Thyroid gland (tissue), 4 donors: ENCODE data around the gene CYGB. TPM values are rescaled to one million over a fixed set of nuclear protein-coding genes. Genes with fewer than 3 reads are reported as not detected.
"Not testable (repeated sequence)": the region's sequence is repeated elsewhere in the genome, so short reads cannot be mapped to it uniquely, and the experiment has no call there.

Experiments used
- DNase-seq, 2 donors: peaks; one replicate each; pipeline ENCODE4 v3.0.0-alpha.2; 2019
- H3K27ac ChIP-seq, 3 donors: fragments of 200-600 bp; sonication (generic); 1 replicate in 2 of 3; 2 replicates in 1 of 3; pipeline ENCODE4 v1.5.1; 2016 to 2019; ENCODE audit warnings: mild to moderate bottlenecking in 1 of 3, moderate library complexity in 1 of 3
- H3K27me3 ChIP-seq: fragments of 200-600 bp; sonication (generic); one replicate; pipeline ENCODE4 v1.5.1; 2019
- H3K36me3 ChIP-seq, 2 donors: fragments of 200-600 bp; sonication (generic); one replicate each; pipeline ENCODE4 v1.5.1; 2016 to 2019
- H3K4me1 ChIP-seq, 2 donors: fragments of 200-600 bp; sonication (generic); one replicate each; pipeline ENCODE4 v1.5.1; 2017 to 2019
- H3K4me3 ChIP-seq, 3 donors: fragments of 200-600 bp; sonication (generic); replicated peaks in 1 of 3; 1 replicate in 2 of 3; 2 replicates in 1 of 3; pipeline ENCODE4 v1.5.1; 2016; ENCODE audit warnings: mild to moderate bottlenecking in 1 of 3
- H3K9me3 ChIP-seq: fragments of 200-600 bp; sonication (generic); one replicate; pipeline ENCODE4 v1.5.1; 2017
- POLR2A ChIP-seq, 2 donors: fragments of 450-650 bp; IDR thresholded peaks; one replicate each; pipeline ENCODE4 v1.6.1; 2017; ENCODE audit warnings: antibody characterized with exemption in 2 of 2, mild to moderate bottlenecking in 2 of 2, moderate library complexity in 1 of 2
- WGBS, 2 donors: methylation state at CpG; one replicate each; pipeline ENCODE4 v1.1.5; 2017; 5-methylcytosine and 5-hydroxymethylcytosine counted together
- intact Hi-C: fragments of 100-400 bp; cut with DNase I; formaldehyde crosslinking; loops from one replicate; pipeline ENCODE4 v1.15.1; 2023
- total RNA-seq, 4 donors: library from RNA; depleted of rRNA; stranded (reverse); fragments of >200 nt; gene quantifications; one replicate each; pipeline ENCODE4 v1.2.3, GENCODE V29; 2016
- TF ChIP-seq, protein P1 (sequence below), 6 experiments: fragments of 200-600 bp in 3 of 6; fragments of 450-650 bp in 3 of 6; sonication (generic) in 3 of 6; IDR thresholded peaks; one replicate each; pipeline ENCODE4 v1.5.1; 2016 to 2019; ENCODE audit warnings: antibody characterized with exemption in 6 of 6, mild to moderate bottlenecking in 2 of 6, inconsistent platforms in 1 of 6, moderate library complexity in 1 of 6

Gene CYGB
- total RNA-seq, 4 donors from 2014 or later = 14.7 to 32.3 (median 25.6) TPM

DNA sequence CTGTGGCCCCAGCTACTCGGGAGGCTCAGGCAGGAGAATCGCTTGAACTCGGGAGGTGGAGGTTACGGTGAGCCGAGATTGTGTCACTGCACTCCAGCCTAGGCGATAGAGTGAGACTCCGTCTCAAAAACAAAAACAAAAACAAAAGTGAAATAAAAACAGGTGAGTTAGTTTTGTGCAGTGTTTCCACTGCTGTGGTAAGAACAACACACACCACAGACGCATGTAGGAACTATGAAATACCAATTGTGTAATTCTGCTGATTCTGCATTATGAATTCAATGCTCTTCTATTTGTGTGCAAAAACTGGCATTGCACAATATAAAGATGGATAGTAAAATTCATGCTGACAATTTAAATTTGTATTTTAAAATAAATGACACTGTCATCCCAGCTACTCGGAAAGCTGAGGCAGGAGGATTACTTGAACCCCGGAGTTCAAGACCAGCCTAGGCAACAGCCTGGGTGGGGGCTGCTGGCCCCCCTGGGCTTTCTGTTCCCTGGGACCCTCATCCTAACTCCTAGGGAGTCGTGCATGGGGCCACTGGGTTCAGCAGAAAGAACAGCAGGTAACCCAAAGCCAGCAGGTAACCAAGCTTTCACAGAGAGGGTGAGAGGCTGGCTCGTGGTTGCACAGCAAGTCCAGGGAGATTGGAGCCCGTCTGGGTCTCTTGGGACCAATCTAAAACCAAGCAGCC, 25.7 kb downstream of the CYGB start:
- no peak for DNase-seq
- TF ChIP-seq, protein P1, sequence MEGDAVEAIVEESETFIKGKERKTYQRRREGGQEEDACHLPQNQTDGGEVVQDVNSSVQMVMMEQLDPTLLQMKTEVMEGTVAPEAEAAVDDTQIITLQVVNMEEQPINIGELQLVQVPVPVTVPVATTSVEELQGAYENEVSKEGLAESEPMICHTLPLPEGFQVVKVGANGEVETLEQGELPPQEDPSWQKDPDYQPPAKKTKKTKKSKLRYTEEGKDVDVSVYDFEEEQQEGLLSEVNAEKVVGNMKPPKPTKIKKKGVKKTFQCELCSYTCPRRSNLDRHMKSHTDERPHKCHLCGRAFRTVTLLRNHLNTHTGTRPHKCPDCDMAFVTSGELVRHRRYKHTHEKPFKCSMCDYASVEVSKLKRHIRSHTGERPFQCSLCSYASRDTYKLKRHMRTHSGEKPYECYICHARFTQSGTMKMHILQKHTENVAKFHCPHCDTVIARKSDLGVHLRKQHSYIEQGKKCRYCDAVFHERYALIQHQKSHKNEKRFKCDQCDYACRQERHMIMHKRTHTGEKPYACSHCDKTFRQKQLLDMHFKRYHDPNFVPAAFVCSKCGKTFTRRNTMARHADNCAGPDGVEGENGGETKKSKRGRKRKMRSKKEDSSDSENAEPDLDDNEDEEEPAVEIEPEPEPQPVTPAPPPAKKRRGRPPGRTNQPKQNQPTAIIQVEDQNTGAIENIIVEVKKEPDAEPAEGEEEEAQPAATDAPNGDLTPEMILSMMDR (IDR thresholded peaks at IDR 0.05) = no peak
- TF ChIP-seq POLR2A (IDR thresholded peaks at IDR 0.05) = no peak
- WGBS, 2 donors = 83 to 86% methylated on average over 13 of the region's 13 CpGs
- H3K27ac ChIP-seq = no peak overlapping the region
- H3K36me3 ChIP-seq = no peaks in the 10 kb centered on the region
- H3K27me3 ChIP-seq = no peaks in the 10 kb centered on the region
- H3K9me3 ChIP-seq = no peaks in the 10 kb centered on the region
- H3K4me3 ChIP-seq = no peak overlapping the region
- intact Hi-C loops = no loop called here
- H3K4me1 ChIP-seq = peaks cover 0 to 8% of the 10 kb centered on the region in 2 donors

DNA sequence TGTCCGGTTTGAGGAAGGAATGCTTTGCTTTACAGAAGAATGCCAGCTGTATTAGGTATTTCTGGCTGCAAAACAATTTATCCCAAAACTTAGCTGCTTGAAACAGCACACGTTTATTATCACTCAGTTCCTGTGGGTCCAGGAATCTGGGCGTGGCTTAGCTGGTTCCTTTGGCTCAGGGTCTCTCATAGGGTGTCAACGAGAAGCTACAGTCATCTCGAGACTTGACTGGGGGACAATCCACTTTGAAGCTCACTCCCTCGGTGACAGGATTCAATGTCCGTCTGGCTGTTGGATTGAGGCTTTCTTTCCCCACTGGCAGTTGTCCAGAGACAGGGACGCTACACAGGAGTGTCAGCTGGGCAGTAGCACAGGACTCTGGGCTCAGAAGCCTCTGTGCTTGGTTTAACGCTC, 26.7 kb downstream of the CYGB start:
- 15 to 30% methylated on average over 7 to 8 of the region's 9 CpGs for WGBS, 2 donors
- DNase-seq = peak in 1 of 2 donors; percentile 45

DNA sequence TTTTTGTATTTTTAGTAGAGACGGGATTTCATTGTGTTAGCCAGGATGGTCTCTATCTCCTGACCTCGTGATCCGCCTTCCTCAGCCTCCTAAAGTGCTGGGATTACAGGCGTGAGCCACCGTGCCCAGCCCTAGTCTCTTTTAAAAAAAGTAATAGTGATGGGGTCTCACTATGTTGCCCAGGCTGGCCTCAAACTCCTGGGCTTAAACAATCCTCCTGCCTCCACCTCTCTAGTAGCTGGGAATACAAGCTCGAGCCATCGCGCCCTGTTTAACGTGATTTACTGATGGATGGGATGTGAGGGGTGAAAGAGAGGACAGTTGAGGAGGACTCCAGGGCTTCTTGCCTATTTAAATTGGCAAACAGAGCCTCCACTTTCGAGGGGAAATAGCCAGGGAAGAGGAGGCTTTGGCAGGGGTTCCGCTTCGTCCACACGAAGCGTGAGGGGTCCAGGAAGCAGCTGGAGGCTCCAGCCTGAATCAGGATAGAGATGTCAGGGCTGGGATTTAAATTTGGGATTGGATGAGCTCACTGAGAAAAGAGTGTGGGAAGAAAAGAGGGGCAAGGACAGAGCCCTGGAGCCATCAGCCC, 28.9 kb downstream of the CYGB start:
- intact Hi-C loops, H3K27ac ChIP-seq, H3K9me3 ChIP-seq, H3K27me3 ChIP-seq, H3K4me1 ChIP-seq, H3K4me3 ChIP-seq, DNase-seq, H3K36me3 ChIP-seq: not testable (repeated sequence)
- WGBS, 2 donors = 79 to 80% methylated on average over 14 of the region's 14 CpGs

More for the DNA sequence above, 26.7 kb downstream of the CYGB start:
- Histone ChIP-seq H3K4me1 (peaks cover 0 to 4% of the 10 kb centered on the region in 2 donors), H3K36me3 (no peaks in the 10 kb centered on the region), H3K27ac (no peak overlapping the region), H3K9me3 (no peaks in the 10 kb centered on the region), H3K27me3 (no peaks in the 10 kb centered on the region), H3K4me3 (no peak overlapping the region)
- no peak for TF ChIP-seq POLR2A (IDR thresholded peaks at IDR 0.05)
- TF ChIP-seq, protein P1 (IDR thresholded peaks at IDR 0.05) = no peak
- intact Hi-C loops = no loop called here

DNA sequence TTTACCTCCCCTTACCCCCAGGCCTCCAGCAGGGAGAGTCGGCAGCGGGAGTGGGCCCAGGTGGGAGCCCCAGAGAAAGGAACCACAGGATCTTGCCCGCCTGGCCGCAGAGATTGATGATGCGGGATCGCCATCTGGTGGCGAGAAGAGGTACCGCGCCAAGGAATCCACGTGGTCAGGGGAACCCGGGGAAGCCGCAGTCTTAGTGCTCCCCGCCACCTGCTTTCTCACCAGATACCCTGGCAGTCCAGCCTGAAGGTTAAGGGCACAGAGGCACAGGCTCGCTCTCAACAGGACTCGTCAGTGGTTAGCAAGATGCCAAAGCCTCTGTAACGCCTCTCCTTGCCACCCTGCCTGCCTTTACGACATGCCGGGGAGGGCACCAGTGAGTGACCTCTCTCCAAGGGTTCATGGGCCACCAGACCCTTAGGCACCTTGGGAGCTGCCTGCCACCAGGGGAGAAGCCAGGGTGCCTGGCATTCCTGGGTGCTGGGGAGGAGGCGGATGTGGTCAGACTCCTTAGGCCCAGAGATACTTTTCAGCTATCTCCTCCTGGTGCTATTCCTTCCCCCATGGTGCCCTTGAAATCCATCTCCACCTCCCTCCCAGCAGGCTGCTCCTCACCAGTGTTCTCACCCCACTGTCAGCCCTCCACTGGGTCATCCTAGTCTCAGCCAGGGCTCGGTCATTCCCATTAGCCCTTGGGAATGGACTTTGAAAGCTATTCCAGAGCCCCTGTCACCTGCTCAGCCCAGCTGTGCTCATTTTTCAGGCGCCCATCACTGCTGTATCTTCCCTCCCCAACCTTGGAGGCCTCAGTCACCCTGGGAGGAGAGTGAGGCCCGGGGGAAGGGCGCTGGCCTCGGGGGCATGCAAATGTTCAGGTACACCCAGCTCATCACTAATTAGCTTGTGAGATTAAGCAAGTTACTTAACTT, 30.8 kb downstream of the CYGB start:
- peak; percentile 77 to 81 for DNase-seq
- intact Hi-C loops = loop anchor here (1.0 kb wide), 1 partner anchor 40 kb away; no protein-coding TSS in a partner anchor
- H3K36me3 ChIP-seq = no peaks in the 10 kb centered on the region
- H3K27me3 ChIP-seq = no peaks in the 10 kb centered on the region
- H3K9me3 ChIP-seq = no peaks in the 10 kb centered on the region
- H3K27ac ChIP-seq = no peak overlapping the region
- H3K4me1 ChIP-seq = peaks cover 4 to 10% of the 10 kb centered on the region in 2 donors
- TF ChIP-seq, protein P1 (IDR thresholded peaks at IDR 0.05) = peak; percentile 88 to 96 (median 94)
- no peak for TF ChIP-seq POLR2A (IDR thresholded peaks at IDR 0.05)
- WGBS, 2 donors = 25 to 37% methylated on average over 16 to 20 of the region's 24 CpGs
- no peak overlapping the region for H3K4me3 ChIP-seq

DNA sequence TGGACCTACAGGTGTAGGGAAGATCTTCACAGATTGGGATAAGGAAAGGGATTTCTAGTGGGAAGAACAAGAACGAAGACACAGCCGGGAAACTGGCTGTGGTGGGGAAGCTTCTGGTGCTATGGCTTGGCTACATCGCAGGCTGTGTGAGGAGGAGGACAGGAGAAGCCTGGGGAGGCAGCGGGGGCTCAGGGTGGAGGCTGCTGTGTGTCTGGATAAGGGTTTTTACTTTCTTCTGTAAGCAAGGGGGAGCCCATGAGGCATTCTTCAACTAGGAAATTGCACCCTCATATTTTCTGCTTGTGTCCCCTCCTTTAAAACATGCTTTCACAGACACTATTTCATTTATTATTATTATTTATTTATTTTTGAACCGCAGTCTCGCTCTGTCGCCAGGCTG, 33.4 kb downstream of the CYGB start:
- Histone ChIP-seq H3K4me1 (peaks cover 23 to 24% of the 10 kb centered on the region in 2 donors), H3K4me3 (no peak overlapping the region), H3K27ac (no peak overlapping the region), H3K9me3 (no peaks in the 10 kb centered on the region), H3K36me3 (no peaks in the 10 kb centered on the region), H3K27me3 (no peaks in the 10 kb centered on the region)
- WGBS, 2 donors = 73 to 84% methylated on average over 7 of the region's 7 CpGs
- intact Hi-C loops = no loop called here
- TF ChIP-seq, protein P1 (IDR thresholded peaks at IDR 0.05) = no peak
- no peak for TF ChIP-seq POLR2A (IDR thresholded peaks at IDR 0.05)
- DNase-seq = no peak
